Aorta (tissue), 5 donors: ENCODE measurements around the gene FBN1. TPM values are rescaled to one million over a fixed set of nuclear protein-coding genes. Genes with fewer than 3 reads are reported as not detected.

Experiments used
- ATAC-seq: fragments of 200-7000 bp; cut with Tn5 transposase; one replicate; pipeline ENCODE4 v1.9.1; 2022; ENCODE audit warnings: moderate library complexity; ENCODE audit not compliant: low FRiP score
- DNase-seq, 2 donors: peaks; one replicate each; pipeline ENCODE4 v3.0.0-alpha.2; 2020
- H3K27ac ChIP-seq, 2 donors: one replicate each; pipeline ENCODE4 v1.5.1; 2013; ENCODE audit warnings: low read length in 2 of 2, mild to moderate bottlenecking in 2 of 2, moderate library complexity in 2 of 2, control low read depth in 1 of 2, inconsistent platforms in 1 of 2, low read depth in 1 of 2
- H3K27me3 ChIP-seq, 2 donors: one replicate each; pipeline ENCODE4 v1.6.1; 2013; ENCODE audit warnings: control low read depth in 1 of 2, low read length in 1 of 2, mild to moderate bottlenecking in 1 of 2, moderate library complexity in 1 of 2; ENCODE audit not compliant: insufficient read depth in 2 of 2, control insufficient read depth in 1 of 2
- H3K36me3 ChIP-seq, 2 donors: one replicate each; pipeline ENCODE4 v1.6.1; 2013; ENCODE audit warnings: control low read depth in 1 of 2, low read length in 1 of 2, mild to moderate bottlenecking in 1 of 2; ENCODE audit not compliant: insufficient read depth in 2 of 2, control insufficient read depth in 1 of 2
- H3K4me1 ChIP-seq, 2 donors: one replicate each; pipeline ENCODE4 v1.6.1; 2013; ENCODE audit warnings: low read length in 2 of 2, control low read depth in 1 of 2, mild to moderate bottlenecking in 1 of 2, moderate library complexity in 1 of 2; ENCODE audit not compliant: insufficient read depth in 2 of 2, control insufficient read depth in 1 of 2
- H3K4me3 ChIP-seq, 2 donors: one replicate each; pipeline ENCODE4 v1.5.1; 2013; ENCODE audit warnings: low read length in 2 of 2, control low read depth in 1 of 2, mild to moderate bottlenecking in 1 of 2
- H3K9me3 ChIP-seq: one replicate; pipeline ENCODE4 v1.6.1; 2013; ENCODE audit warnings: mild to moderate bottlenecking, low read length; ENCODE audit not compliant: control insufficient read depth
- WGBS, 2 donors: extraction: QIAGEN DNeasy Blood & Tissue Kit; methylation state at CpG; one replicate each; pipeline ENCODE4 v1.1.7; 2013; 5-methylcytosine and 5-hydroxymethylcytosine counted together
- intact Hi-C, 2 donors: fragments of 100-400 bp; cut with DNase I; formaldehyde crosslinking; loops; one replicate each; pipeline versions ENCODE4 v1.14.2 to v1.15.0; 2022
- polyA plus RNA-seq, 2 donors: library from polyadenylated mRNA; stranded (reverse); fragments of 200-250 nt; gene quantifications; one replicate each; pipeline ENCODE4 v1.2.3, GENCODE V29; 2013
- total RNA-seq, 2 donors: library from RNA; stranded (reverse); fragmentation: NEBNext Ultra II Directional; extraction: Animal tissue kit (Norgen Biotek cat#: 25700); gene quantifications; one replicate each; pipeline ENCODE4 v1.2.1, GENCODE V29; 2021
- donor health status: healthy with polysubstance abuse.
- donor health status: Bipolar disorder and iron deficiency.
- donor health status: DM: no; HTN: no; CAD: no.
- donor health status: DM: no; HTN: no; CAD: no.
- donor health status: DM: yes; HTN: yes; CAD: no.

The FBN1 gene
- total and polyA plus RNA-seq, 4 donors: 24.7 to 529 (median 141) TPM

GRCh38 chr15:48604567-48604966, 40.9 kb downstream of the FBN1 start:
- DNase-seq (no peak), ATAC-seq (no peak)
- H3K4me1 ChIP-seq: peaks cover 1 to 6% of the 10 kb centered on the region in 2 donors
- peak overlapping the region; percentile 9 to 51 for H3K27ac ChIP-seq
- H3K4me3 ChIP-seq: no peak overlapping the region
- H3K9me3 ChIP-seq: no peaks in the 10 kb centered on the region
- no peaks in the 10 kb centered on the region for H3K27me3 ChIP-seq
- peaks cover 0 to under 1% of the 10 kb centered on the region in 2 donors for H3K36me3 ChIP-seq
- intact Hi-C loops: loop anchor here (5.0 kb wide), 3 partner anchors 33 to 47 kb away; no protein-coding TSS in a partner anchor

GRCh38 chr15:48603922-48604321, 41.6 kb downstream of the FBN1 start:
- Histone ChIP-seq H3K9me3 (no peaks in the 10 kb centered on the region), H3K36me3 (no peaks in the 10 kb centered on the region), H3K4me3 (no peak overlapping the region), H3K4me1 (peaks cover 1 to 6% of the 10 kb centered on the region in 2 donors), H3K27me3 (no peaks in the 10 kb centered on the region), H3K27ac (peak overlapping the region; percentile 46 to 81)
- WGBS, 2 donors: 9 to 11% methylated on average over 3 of the region's 3 CpGs
- intact Hi-C loops: loop anchor here (5.0 kb wide), 3 partner anchors 33 to 47 kb away; no protein-coding TSS in a partner anchor
- no peak for DNase-seq
- ATAC-seq: no peak

- H3K27me3 ChIP-seq: no peaks in the 10 kb centered on the region
- H3K27ac ChIP-seq: peak overlapping the region; percentile 46 to 96
- no peaks in the 10 kb centered on the region for H3K9me3 ChIP-seq
- no peaks in the 10 kb centered on the region for H3K36me3 ChIP-seq
- 14 to 20% methylated on average over 6 of the region's 6 CpGs for whole genome bisulfite sequencing, 2 donors
- intact Hi-C loops: loop anchor here (5.0 kb wide), 3 partner anchors 34 to 46 kb away; no protein-coding TSS in a partner anchor
- DNase-seq (no peak), ATAC-seq (no peak)
- peaks cover 1 to 2% of the 10 kb centered on the region in 2 donors for H3K4me1 ChIP-seq
- H3K4me3 ChIP-seq: peak overlapping the region in 1 of 2 donors; percentile 26
Observed at GRCh38 chr15:48603123-48603500, 42.4 kb downstream of the FBN1 start.

- H3K27me3 ChIP-seq: no peaks in the 10 kb centered on the region
- no peaks in the 10 kb centered on the region for H3K36me3 ChIP-seq
- WGBS, 2 donors: 3 to 7% methylated on average over 4 of the region's 4 CpGs
- intact Hi-C loops: loop anchor here (5.0 kb wide), 3 partner anchors 35 to 45 kb away; no protein-coding TSS in a partner anchor
- H3K4me3 ChIP-seq: peak overlapping the region in 1 of 2 donors; percentile 34
- peaks cover 1 to 2% of the 10 kb centered on the region in 2 donors for H3K4me1 ChIP-seq
- DNase-seq (no peak), ATAC-seq (peak; percentile 58)
- no peaks in the 10 kb centered on the region for H3K9me3 ChIP-seq
- H3K27ac ChIP-seq: peak overlapping the region in 1 of 2 donors; percentile 89
Observed at GRCh38 chr15:48602358-48603122, 43.0 kb downstream of the FBN1 start.

- ATAC-seq: no peak
- Histone ChIP-seq H3K4me1 (peaks cover 1 to 2% of the 10 kb centered on the region in 2 donors), H3K36me3 (no peaks in the 10 kb centered on the region), H3K27ac (no peak overlapping the region), H3K4me3 (no peak overlapping the region), H3K27me3 (no peaks in the 10 kb centered on the region), H3K9me3 (no peaks in the 10 kb centered on the region)
- no peak for DNase-seq
- intact Hi-C loops: loop anchor here (5.0 kb wide), 3 partner anchors 36 to 44 kb away; no protein-coding TSS in a partner anchor
- 69 to 75% methylated on average over 4 of the region's 4 CpGs for WGBS, 2 donors
Observed at GRCh38 chr15:48601095-48601494, 44.4 kb downstream of the FBN1 start.

GRCh38 chr15:48596841-48597240, 48.7 kb downstream of the FBN1 start:
- H3K9me3 ChIP-seq: no peaks in the 10 kb centered on the region
- H3K27me3 ChIP-seq: no peaks in the 10 kb centered on the region
- DNase-seq (no peak), ATAC-seq (no peak)
- 81 to 86% methylated on average over 4 of the region's 4 CpGs for WGBS, 2 donors
- no peak overlapping the region for H3K4me3 ChIP-seq
- peaks cover 0 to 4% of the 10 kb centered on the region in 2 donors for H3K36me3 ChIP-seq
- intact Hi-C loops: no loop called here
- H3K27ac ChIP-seq: no peak overlapping the region
- H3K4me1 ChIP-seq: peaks cover 0 to 2% of the 10 kb centered on the region in 2 donors

GRCh38 chr15:48596415-48596814, 49.1 kb downstream of the FBN1 start:
- Histone ChIP-seq H3K9me3 (no peaks in the 10 kb centered on the region), H3K4me3 (no peak overlapping the region)
- WGBS, 2 donors: 63 to 76% methylated on average over 4 of the region's 4 CpGs

GRCh38 chr15:48595981-48596380, 49.5 kb downstream of the FBN1 start:
- 90% methylated on average over 5 of the region's 5 CpGs for WGBS, 2 donors
- intact Hi-C loops: no loop called here
- peaks cover 0 to 1% of the 10 kb centered on the region in 2 donors for H3K4me1 ChIP-seq
- no peak overlapping the region for H3K4me3 ChIP-seq
- DNase-seq: no peak
- no peak for ATAC-seq
- H3K27me3 ChIP-seq: no peaks in the 10 kb centered on the region
- H3K27ac ChIP-seq: no peak overlapping the region
- H3K36me3 ChIP-seq: peaks cover 0 to 4% of the 10 kb centered on the region in 2 donors
- H3K9me3 ChIP-seq: no peaks in the 10 kb centered on the region

More at GRCh38 chr15:48596415-48596814, 49.1 kb downstream of the FBN1 start:
- no peaks in the 10 kb centered on the region for H3K27me3 ChIP-seq
- H3K36me3 ChIP-seq: peaks cover 0 to 4% of the 10 kb centered on the region in 2 donors
- intact Hi-C loops: no loop called here
- H3K27ac ChIP-seq: no peak overlapping the region
- no peak for DNase-seq
- peak; percentile 31 for ATAC-seq
- peaks cover 0 to 2% of the 10 kb centered on the region in 2 donors for H3K4me1 ChIP-seq

GRCh38 chr15:48592933-48593332, 52.6 kb downstream of the FBN1 start:
- 37 to 64% methylated on average over 1 of the region's 1 CpG for whole genome bisulfite sequencing, 2 donors
- Histone ChIP-seq H3K4me3 (no peak overlapping the region), H3K9me3 (no peaks in the 10 kb centered on the region), H3K4me1 (no peaks in the 10 kb centered on the region), H3K27me3 (no peaks in the 10 kb centered on the region), H3K27ac (no peak overlapping the region), H3K36me3 (peaks cover 0 to 4% of the 10 kb centered on the region in 2 donors)
- intact Hi-C loops: loop anchor here in 1 of 2 donors (5.0 kb wide), 1 partner anchor 36 kb away; no protein-coding TSS in a partner anchor
- ATAC-seq (no peak), DNase-seq (no peak)
